GM23248 (cell line): ENCODE data around the gene TSEN2. TPM values are rescaled to one million over a fixed set of nuclear protein-coding genes. Genes with fewer than 3 reads are reported as not detected.
"Not testable (repeated sequence)": the region's sequence is repeated elsewhere in the genome, so short reads cannot be mapped to it uniquely, and the experiment has no call there.

Experiments used
- DNase-seq: peaks from one replicate; pipeline ENCODE4 v3.0.0-alpha.2; 2015
- H2AFZ ChIP-seq: fragments of 200-600 bp; sonication (generic); 2 replicates; pipeline ENCODE4 v1.6.1; 2016; ENCODE audit warnings: antibody characterized with exemption
- H3F3A ChIP-seq: fragments of 200-600 bp; sonication (generic); 2 replicates; pipeline ENCODE4 v1.6.1; 2016; ENCODE audit warnings: mild to moderate bottlenecking, antibody characterized with exemption, mixed run types; ENCODE audit not compliant: insufficient read depth
- H3K27ac ChIP-seq: fragments of 200-600 bp; sonication (generic); 2 replicates; pipeline ENCODE4 v1.5.1; 2016; ENCODE audit warnings: mild to moderate bottlenecking
- H3K27me3 ChIP-seq: fragments of 200-600 bp; sonication (generic); replicated peaks from 2 replicates; pipeline ENCODE4 v1.6.1; 2016; ENCODE audit warnings: mild to moderate bottlenecking; ENCODE audit not compliant: insufficient read depth
- H3K36me3 ChIP-seq: fragments of 200-600 bp; sonication (generic); 2 replicates; pipeline ENCODE4 v1.6.1; 2016; ENCODE audit warnings: low read depth, mild to moderate bottlenecking
- H3K4me1 ChIP-seq: fragments of 200-600 bp; sonication (generic); 2 replicates; pipeline ENCODE4 v1.6.1; 2016; ENCODE audit warnings: mild to moderate bottlenecking; ENCODE audit not compliant: insufficient read depth
- H3K4me2 ChIP-seq: fragments of 200-600 bp; sonication (generic); one replicate; pipeline ENCODE4 v1.6.1; 2016; ENCODE audit warnings: mild to moderate bottlenecking; ENCODE audit not compliant: unreplicated experiment
- H3K4me3 ChIP-seq: fragments of 200-600 bp; sonication (generic); 2 replicates; pipeline ENCODE4 v1.5.1; 2016; ENCODE audit warnings: mild to moderate bottlenecking
- H3K79me2 ChIP-seq: fragments of 200-600 bp; sonication (generic); 2 replicates; pipeline ENCODE4 v1.6.1; 2016; ENCODE audit warnings: mild to moderate bottlenecking; ENCODE audit not compliant: insufficient read depth
- H3K9ac ChIP-seq: fragments of 200-600 bp; sonication (generic); 2 replicates; pipeline ENCODE4 v1.6.1; 2016; ENCODE audit warnings: mild to moderate bottlenecking
- H3K9me2 ChIP-seq: fragments of 200-600 bp; sonication (generic); 2 replicates; pipeline ENCODE4 v1.6.1; 2016; ENCODE audit warnings: mixed run types, mild to moderate bottlenecking, moderate library complexity; ENCODE audit not compliant: insufficient read depth
- H3K9me3 ChIP-seq: fragments of 200-600 bp; sonication (generic); one replicate; pipeline ENCODE4 v1.6.1; 2017; ENCODE audit warnings: low read depth
- H4K20me1 ChIP-seq: fragments of 200-600 bp; sonication (generic); 2 replicates; pipeline ENCODE4 v1.6.0; 2016; ENCODE audit not compliant: insufficient read depth
- EZH2 ChIP-seq: fragments of 200-600 bp; sonication (generic); IDR thresholded peaks from 2 replicates; pipeline ENCODE4 v1.6.1; 2018; ENCODE audit warnings: antibody characterized with exemption, mild to moderate bottlenecking; ENCODE audit not compliant: insufficient read depth, poor library complexity, severe bottlenecking
- EZH2phosphoT487 ChIP-seq: fragments of 200-600 bp; sonication (generic); IDR thresholded peaks from 2 replicates; pipeline ENCODE4 v1.6.1; 2018; ENCODE audit warnings: antibody characterized with exemption, moderate library complexity, mild to moderate bottlenecking, low read depth; ENCODE audit not compliant: insufficient read depth
- WGBS, 2 experiments: methylation state at CpG; one replicate each; pipeline ENCODE4 v1.1.6; 2015 to 2017; ENCODE audit warnings: low lambda C conversion rate in 2 of 2, low coverage in 1 of 2; ENCODE audit errors: missing lambda C conversion rate in 2 of 2; 5-methylcytosine and 5-hydroxymethylcytosine counted together
- in situ Hi-C: fragments of 300-500 bp; cut with MboI; formaldehyde crosslinking; loops from 2 replicates; pipeline ENCODE4 v1.15.0; 2020
- polyA plus RNA-seq: library from polyadenylated mRNA; unstranded; fragments of >200 nt; fragmentation: Nextera tagmentation; extraction: Ambion mirVana; gene quantifications from 2 replicates; pipeline ENCODE4 v1.2.1, GENCODE V29; 2016
- total RNA-seq: library from RNA; depleted of rRNA; stranded (reverse); fragments of >200 nt; shearing (Covaris generic); gene quantifications from 2 replicates; pipeline ENCODE4 v1.2.3, GENCODE V29; 2014

The TSEN2 gene
- total and polyA plus RNA-seq, 2 experiments from 2014 or later: 9.6 to 13.6 TPM

DNA sequence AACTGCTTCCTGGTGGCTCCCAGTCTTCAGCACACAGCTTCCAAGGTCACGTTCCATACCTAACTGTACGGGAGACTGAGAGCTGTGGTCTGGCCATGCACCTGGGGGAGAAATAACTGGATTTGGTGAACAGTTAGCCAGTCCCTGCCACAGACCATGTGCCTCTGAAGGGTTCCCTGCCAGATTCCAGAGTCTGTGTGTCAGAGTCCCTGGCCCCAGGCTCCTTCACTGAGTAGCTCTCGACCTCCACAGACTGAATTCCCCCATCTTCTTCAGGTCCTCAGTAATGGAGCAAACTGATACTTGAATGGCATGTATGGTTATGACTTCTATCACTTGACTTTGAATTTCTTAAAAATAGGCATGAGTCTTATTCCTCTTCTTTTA lies 43.5 kb downstream of the TSEN2 start:
- Histone ChIP-seq H3F3A (no peaks in the 10 kb centered on the region), H3K36me3 (no peaks in the 10 kb centered on the region), H3K79me2 (no peaks in the 10 kb centered on the region), H3K4me2 (no peak overlapping the region), H4K20me1 (no peaks in the 10 kb centered on the region), H3K27me3 (no peaks in the 10 kb centered on the region), H3K9me3 (no peaks in the 10 kb centered on the region), H3K4me3 (no peak overlapping the region), H3K9ac (no peak overlapping the region), H3K4me1 (no peaks in the 10 kb centered on the region), H2AFZ (no peak overlapping the region), H3K27ac (no peak overlapping the region), H3K9me2 (no peaks in the 10 kb centered on the region)
- TF ChIP-seq EZH2: no peak
- no peak for TF ChIP-seq EZH2phosphoT487
- in situ Hi-C loops: no loop called here
- DNase-seq: no peak
- WGBS, 2 experiments: 93% methylated on average over 3 of the region's 3 CpGs

DNA sequence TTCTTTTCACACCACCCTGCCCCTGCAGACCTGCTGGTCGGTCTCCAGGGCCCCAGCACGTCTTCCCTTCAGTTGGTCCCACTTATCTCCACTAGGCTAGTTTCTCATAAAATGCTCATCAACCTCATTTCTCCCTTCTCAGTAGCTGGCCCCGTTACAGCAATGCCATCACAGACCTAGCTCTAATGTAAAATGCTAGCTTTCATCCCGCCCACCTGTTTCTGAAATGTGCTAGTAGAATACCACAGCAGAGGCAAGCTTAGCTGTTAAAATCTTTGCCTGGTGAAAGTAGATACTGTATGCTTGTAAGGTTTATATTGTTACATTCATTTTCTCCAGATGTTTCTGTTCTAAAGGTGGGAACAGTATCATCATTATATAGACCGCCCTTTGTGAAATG lies 47.9 kb downstream of the TSEN2 start:
- H2AFZ ChIP-seq: no peak overlapping the region
- in situ Hi-C loops: no loop called here
- H3K4me2 ChIP-seq: no peak overlapping the region
- no peaks in the 10 kb centered on the region for H3K36me3 ChIP-seq
- H3K9me3 ChIP-seq: no peaks in the 10 kb centered on the region
- H3K9ac ChIP-seq: no peak overlapping the region
- H3K79me2 ChIP-seq: no peaks in the 10 kb centered on the region
- no peaks in the 10 kb centered on the region for H3K9me2 ChIP-seq
- no peak for TF ChIP-seq EZH2
- no peaks in the 10 kb centered on the region for H4K20me1 ChIP-seq
- no peak for DNase-seq
- H3K27ac ChIP-seq: no peak overlapping the region
- H3F3A ChIP-seq: no peaks in the 10 kb centered on the region
- WGBS, 2 experiments: 84 to 88% methylated on average over 5 of the region's 5 CpGs
- no peaks in the 10 kb centered on the region for H3K27me3 ChIP-seq
- H3K4me3 ChIP-seq: no peak overlapping the region
- no peaks in the 10 kb centered on the region for H3K4me1 ChIP-seq

DNA sequence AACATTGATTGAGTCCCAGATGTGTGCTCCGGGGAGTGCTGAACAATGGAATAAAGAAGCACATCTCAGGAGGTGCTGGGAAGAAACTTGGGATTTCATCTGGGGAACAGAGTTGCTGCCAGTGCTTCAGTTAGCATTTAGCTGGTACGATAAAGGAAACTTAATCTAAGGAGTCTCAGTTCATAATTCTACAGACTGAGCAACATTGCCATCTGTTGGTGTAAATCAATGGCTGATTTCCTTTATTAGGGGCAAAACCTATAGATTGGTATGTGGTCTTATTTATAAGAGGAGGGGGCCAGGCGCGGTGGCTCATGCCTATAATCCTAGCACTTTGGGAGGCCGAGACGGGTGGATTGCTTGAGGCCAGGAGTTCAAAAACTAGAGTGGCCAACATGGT lies 52.1 kb downstream of the TSEN2 start:
- no peak for DNase-seq
- Histone ChIP-seq H4K20me1 (no peaks in the 10 kb centered on the region), H2AFZ (no peak overlapping the region)

DNA sequence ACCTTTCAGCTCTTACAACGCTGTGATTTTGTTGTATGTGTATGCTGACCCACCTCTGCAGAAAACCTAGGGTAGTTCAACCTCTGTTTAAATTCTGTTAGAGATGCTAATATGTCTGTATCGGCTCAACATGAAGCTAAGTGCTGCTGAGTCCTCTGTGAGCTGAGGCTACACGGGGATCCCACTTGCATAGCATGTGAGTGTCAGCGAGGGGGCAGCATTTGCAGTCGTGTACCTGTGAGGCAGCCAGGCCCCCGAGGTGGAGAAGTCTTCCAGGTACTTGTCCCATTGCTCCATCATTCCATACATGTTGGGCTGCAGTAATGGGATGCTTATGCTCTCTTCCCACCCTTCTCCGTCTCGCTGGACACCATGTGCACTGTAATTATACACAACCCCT lies 57.3 kb downstream of the TSEN2 start:
- no peak overlapping the region for H3K9ac ChIP-seq
- H3K36me3 ChIP-seq: no peaks in the 10 kb centered on the region
- H3K4me2 ChIP-seq: no peak overlapping the region
- no peaks in the 10 kb centered on the region for H3K9me3 ChIP-seq
- H3K9me2 ChIP-seq: no peaks in the 10 kb centered on the region
- H3K4me1 ChIP-seq: no peaks in the 10 kb centered on the region
- no peaks in the 10 kb centered on the region for H3F3A ChIP-seq
- no peak overlapping the region for H3K27ac ChIP-seq
- no peak for DNase-seq
- H2AFZ ChIP-seq: no peak overlapping the region
- no peak overlapping the region for H3K4me3 ChIP-seq
- 72 to 78% methylated on average over 8 of the region's 8 CpGs for WGBS, 2 experiments
- no peaks in the 10 kb centered on the region for H3K27me3 ChIP-seq
- in situ Hi-C loops: no loop called here
- TF ChIP-seq EZH2 (no peak), EZH2phosphoT487 (no peak)
- no peaks in the 10 kb centered on the region for H4K20me1 ChIP-seq
- no peaks in the 10 kb centered on the region for H3K79me2 ChIP-seq

More for the DNA sequence above, 52.1 kb downstream of the TSEN2 start:
- no peak overlapping the region for H3K27ac ChIP-seq
- TF ChIP-seq EZH2 (no peak), EZH2phosphoT487 (no peak)
- 87 to 92% methylated on average over 6 of the region's 6 CpGs for WGBS, 2 experiments
- no peaks in the 10 kb centered on the region for H3K27me3 ChIP-seq
- no peaks in the 10 kb centered on the region for H3K36me3 ChIP-seq
- H3K79me2 ChIP-seq: no peaks in the 10 kb centered on the region
- no peak overlapping the region for H3K4me3 ChIP-seq
- H3K9ac ChIP-seq: no peak overlapping the region
- no peak overlapping the region for H3K4me2 ChIP-seq
- H3K9me2 ChIP-seq: no peaks in the 10 kb centered on the region
- H3F3A ChIP-seq: no peaks in the 10 kb centered on the region
- H3K4me1 ChIP-seq: no peaks in the 10 kb centered on the region
- no peaks in the 10 kb centered on the region for H3K9me3 ChIP-seq
- in situ Hi-C loops: no loop called here

DNA sequence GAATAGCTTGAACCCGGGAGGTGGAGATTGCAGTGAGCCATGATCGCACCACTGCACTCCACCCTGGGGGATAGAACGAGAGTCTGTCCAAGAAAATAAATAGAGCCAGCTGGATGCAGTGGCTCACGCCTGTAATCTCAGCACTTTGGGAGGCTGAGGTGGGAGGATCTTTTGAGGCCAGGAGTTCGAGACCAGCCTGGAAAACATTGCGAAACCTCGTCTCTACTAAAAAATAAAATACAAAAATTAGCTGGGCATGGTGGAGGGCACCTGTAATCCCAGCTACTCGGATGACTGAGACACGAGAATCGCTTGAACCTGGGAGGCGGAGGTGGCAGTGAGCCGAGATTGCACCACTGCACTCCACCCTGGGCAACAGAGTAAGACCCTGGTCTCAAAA lies 59.2 kb downstream of the TSEN2 start:
- H3K4me1 ChIP-seq, DNase-seq, H3K9ac ChIP-seq, H3K4me2 ChIP-seq, H3K27ac ChIP-seq, in situ Hi-C loops, H3F3A ChIP-seq, H2AFZ ChIP-seq, H3K36me3 ChIP-seq, H3K27me3 ChIP-seq, H3K9me3 ChIP-seq, H3K79me2 ChIP-seq, H4K20me1 ChIP-seq, H3K4me3 ChIP-seq, H3K9me2 ChIP-seq: not testable (repeated sequence)
- WGBS, 2 experiments: 69 to 78% methylated on average over 12 of the region's 12 CpGs
